ENCODE results near the gene ROBO2.

The ROBO2 gene

DNA sequence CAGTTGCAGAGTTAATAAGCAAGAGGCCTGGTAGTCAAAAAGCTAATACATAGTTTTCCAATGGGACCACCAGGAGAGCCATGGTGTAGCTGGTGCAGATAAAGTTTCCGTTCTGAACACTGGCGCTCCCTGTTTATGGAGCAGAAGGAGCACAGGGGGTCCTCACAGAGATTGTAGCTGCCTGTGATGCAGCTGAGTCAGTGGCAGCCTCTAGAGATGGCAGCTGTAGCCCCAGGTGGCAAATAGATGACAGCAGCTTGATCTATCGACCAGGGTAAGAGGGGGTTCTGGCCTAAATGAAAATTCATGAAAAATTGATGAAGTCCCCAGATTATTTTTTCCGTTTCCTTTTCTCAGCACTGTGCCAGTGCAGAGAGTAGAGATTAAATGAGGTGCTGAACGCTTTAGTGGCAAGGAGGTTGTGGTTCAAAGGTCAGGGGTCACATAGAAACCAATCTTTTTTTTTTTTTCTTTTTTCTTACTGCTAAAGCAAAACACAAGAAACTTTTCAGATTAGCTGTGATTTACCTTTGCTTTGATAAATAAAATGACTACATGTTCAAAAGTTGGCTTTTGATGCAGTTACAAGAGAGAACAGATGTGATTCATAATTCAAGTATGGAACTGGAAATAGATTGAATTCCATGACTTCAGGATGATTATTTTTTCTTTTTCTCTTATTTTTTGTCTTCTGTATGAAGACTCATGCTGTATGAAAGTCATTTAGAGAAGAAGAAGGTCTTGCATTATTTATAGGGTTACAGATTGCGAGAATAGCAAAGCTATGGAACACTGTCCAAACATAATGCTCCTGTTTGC lies 63.3 kb downstream of the ROBO2 start:
- no peak for DNase-seq

DNA sequence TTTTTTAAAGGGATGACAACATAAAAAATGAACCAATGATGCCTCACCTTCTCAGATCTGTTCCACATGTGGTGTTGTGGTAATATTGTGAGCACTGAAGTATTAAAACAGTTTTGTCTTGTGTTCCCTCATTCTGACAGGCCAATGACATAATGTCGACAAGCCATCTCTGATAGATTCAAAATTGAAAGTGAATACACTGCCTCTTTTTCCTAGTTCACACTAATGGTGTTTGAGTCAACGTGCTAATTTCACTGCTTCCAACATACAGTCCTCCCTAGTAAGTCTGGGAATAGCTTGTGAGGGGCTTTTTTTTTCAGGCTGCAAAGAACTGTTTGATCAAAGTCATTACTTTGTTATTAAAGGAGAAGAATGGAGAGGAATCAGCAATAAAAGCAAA lies 82.8 kb downstream of the ROBO2 start:
- DNase-seq: no peak

DNA sequence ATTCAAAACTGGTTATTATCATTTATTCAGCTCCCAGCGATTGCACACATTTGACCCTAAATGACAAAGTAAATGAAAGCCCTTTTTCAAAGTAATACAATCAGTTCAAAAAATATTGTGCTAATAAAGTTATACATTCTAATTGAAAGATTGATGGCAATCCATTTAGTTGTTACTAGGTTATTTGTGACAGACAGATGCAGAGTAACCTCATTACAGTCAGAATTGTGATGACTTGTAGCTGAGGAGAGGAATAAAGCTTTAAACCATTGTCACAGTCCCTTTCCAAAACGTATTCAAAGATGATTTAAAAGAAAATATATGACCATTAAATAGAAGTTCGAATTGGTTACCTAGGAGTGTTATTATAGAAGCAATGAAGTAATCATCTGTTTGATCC lies 86.1 kb downstream of the ROBO2 start:
- no peak for DNase-seq

DNA sequence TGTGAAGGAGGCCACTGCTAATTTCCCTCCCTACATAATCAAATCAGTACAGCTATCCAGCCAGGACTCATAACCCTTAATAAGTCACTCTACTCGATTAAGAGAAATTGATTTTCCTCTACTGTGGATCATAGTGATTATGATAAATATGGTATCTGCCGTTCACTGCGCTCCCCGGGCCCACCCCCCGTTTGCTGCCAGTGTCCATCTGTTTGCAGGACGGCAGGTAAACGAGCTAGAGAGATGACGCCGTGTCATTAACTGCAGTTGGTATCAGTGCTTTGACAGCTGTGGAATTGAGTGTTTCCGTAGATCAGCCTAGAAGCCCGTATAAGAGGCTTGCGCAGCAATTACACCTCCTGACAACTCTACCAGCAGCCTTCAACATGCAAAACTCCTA lies 94.9 kb downstream of the ROBO2 start:
- DNase-seq: no peak

DNA sequence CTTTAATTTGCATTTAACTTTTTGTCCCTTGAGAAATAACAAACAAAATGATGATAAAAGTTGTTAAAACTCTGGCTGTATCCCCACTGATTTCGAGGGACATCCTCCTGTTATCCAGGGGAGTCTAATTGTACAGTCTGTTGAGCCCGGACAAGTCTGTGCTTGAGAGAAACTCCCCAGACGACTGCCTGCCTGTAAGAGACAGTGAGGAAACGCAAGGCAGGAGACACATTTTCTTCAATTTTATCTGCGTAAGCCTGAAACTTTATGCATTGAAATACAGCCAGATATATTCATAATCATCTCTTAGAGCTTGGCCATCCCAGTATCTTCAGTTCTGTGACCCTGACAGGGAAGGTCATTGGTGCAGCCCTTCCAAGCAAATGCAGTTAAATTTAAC lies 97.7 kb downstream of the ROBO2 start:
- no peak for DNase-seq

DNA sequence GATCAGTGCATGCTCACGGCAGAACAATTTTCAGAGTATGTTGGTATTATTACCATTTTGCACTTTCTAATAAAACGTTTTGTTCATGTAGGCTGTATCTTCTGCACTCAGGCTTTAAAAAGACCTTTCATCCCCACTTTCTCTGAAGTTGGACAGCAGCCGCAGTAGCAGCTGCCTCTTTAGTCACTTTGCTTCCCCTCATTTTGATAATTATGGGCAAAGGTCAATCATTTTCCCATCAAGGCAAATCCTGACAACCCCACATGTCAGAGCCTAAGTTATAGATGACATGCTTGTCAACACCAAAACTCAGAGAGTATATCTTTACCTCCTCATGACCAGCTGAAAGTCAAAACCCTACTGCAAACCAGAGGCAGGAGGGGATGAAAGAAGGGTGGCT lies 99.7 kb downstream of the ROBO2 start:
- no peak for DNase-seq

DNA sequence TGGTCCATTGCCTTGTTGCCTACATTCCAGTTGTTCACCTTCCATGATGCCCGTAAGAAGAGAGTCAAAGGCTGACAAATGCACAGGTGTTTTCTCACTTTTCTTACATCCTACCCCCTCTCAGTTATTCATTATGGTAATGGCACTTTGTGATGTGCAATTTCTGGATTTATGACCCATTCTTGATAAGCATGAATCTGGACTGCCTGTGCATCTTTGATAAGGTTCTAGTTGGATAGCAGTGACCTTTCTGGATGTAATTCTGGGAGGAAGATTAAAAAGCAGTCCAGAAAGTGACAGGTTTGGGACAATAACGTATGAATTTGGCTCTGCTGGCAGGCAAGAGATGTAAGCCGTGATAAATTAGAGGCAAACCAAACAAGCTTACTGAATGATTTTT lies 101.5 kb downstream of the ROBO2 start:
- DNase-seq: no peak

DNA sequence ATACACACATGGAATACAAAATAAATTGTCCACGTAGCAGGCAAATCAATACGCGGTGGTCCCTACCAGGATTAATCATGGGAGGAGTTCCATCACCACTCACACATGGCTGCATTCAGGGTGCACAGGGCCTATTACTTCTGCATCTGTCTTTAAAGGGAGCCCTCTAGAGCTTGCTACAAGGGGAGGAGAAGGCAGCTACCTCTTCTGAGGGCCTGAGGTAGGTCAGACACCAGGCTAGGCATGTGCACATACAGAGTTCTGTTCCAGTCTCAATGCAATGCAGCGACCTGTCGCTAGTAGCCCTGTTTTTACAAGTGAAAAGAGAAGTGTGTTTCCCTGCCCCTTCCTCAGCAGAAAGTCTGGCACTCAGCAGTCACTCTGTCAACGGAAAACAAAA lies 102.7 kb downstream of the ROBO2 start:
- no peak for DNase-seq

DNA sequence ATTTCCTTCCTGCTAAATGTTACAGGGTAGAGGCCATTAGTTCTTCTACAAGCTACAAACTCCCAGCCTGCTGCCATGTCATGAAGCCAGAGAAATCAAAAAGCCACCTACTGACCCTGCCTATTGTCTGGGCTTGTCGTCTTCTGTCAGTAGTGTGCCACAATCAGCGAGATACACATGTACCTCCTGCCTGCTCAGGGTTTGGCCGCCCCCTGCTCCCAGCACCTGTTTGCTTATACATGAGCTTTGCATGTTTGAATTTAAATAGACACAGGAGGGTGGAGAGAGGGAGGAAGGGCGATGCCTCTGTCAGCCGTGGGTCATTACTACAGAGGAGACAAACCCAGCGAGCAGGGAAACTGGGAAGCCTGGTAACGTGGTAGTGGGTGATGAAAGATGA lies 106.1 kb downstream of the ROBO2 start:
- DNase-seq: no peak

DNA sequence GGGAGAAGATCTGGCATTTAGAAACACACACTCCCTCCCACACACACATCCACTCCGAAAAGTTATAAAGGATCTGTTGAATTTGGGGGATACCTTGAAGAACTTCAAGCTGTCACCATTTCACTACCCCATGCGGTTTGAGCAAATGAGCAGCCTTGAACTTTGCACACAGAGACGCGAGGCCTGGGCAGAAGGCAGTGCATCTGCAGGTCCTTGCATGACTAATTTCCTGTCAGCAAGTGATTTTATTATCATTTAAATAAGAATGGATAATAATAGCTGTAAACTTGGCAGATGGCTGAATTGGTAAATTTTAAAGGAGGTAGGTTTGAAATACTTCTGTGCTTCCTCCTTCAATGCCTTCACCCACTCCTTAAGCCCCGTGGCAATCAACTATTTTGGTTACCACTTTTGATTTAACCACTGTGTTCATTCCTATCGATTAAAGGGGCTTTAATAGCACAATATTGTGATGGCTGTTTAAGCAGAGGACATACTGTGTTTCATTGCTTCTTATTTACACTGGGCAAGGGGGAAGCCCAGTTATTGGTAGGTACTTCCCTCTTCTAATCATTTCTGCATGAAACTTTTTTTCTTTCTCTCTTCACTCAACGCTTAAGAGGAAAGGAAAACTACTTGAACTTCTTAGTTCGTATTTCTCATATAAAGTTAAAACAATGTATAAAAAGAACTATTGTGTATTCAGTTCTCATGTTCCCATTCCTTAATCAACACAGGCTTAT lies 108.1 kb downstream of the ROBO2 start:
- no peak for DNase-seq

DNA sequence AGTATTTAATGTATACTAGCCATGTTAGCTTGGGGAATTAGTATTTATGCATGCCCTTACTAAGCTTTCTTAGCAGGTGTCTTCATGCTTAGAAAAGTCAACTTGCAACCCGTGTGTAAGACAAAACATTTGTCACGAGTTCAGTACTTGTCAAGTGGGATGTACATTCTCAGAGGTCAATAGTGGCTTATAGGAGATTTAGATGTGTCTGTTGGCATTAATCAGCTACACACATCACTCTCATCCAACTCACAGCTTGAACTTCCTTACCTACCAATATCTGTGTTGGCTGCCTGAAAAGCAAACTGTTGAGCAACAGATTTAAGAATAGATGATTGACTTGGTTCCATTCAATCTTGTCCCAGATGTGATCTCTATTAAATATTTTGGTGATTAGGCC lies 109.5 kb downstream of the ROBO2 start:
- DNase-seq: no peak

DNA sequence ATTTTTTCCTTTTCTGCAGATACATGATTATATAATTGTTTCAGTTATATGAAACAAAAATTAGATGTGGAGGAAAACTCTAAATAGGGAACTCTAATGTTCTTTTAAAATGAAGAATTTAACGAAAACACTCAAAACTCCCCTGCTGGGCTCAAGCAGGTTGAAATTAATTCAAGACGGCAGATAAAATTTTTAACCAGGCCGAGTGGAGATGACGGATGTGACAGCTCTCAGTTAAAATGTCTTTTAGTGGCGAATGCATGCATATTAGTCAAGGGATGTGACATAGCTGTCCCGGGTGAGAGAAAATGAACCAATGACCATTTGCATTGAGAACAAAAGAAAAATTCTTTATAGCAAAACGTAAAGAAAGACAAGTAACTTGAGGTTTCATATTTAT lies 110.1 kb downstream of the ROBO2 start:
- DNase-seq: no peak

DNA sequence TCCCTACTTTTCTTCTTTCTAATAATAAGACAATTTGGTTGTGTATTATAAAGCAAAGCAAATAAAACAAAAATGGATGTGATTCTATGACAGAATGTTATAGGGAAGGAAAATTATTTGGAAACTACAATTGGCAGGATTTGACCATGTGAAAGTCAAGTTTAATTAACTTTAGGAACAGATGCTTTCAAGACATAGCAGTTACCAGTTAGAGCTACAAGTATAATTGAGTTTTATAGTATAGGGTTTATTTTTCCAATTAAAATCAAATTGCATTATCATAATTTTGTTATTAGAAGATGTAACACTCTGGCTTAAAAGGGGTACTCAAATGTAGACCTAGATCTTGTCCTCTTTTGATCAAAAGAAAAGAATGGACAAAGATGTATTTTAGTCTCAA lies 110.9 kb downstream of the ROBO2 start:
- no peak for DNase-seq

DNA sequence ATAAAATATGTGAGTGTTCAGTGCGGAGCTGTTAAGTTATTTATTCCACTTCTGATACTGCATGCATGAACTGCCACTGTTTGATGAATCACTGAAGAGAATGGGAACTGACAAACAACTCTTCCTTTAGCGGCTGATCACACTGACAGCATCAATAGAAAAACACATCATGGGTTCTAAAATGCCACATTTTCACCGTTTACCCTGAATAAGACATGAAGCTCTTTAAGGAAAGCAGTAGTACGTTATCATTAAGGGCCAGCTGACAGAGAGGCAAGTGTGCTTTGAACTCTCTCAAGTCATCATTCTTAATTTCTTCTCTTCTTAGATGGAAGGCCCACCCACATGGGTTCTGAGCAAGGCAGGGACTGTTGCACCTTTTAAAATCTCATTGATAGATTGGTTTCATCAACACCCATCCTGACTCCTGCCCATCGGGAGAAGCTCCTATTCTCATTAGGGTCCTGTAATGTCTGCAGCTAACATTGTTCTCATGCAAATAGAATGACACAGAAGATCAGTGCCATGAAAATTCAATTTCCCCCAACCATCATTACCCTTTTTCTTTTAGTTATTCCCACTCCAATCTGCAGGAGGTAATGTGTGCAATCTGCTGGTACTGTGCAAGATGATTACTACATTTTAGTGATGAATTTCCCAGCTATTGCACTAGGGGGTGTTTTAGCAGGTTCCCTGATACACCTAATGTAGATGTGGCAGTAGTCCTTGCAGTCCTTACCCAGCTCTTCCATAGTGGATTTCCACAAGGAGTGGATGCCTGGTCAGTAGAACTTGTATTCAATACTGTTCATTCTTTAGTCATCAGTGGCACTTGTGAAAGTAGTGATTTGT lies 119.1 kb downstream of the ROBO2 start:
- DNase-seq: no peak

DNA sequence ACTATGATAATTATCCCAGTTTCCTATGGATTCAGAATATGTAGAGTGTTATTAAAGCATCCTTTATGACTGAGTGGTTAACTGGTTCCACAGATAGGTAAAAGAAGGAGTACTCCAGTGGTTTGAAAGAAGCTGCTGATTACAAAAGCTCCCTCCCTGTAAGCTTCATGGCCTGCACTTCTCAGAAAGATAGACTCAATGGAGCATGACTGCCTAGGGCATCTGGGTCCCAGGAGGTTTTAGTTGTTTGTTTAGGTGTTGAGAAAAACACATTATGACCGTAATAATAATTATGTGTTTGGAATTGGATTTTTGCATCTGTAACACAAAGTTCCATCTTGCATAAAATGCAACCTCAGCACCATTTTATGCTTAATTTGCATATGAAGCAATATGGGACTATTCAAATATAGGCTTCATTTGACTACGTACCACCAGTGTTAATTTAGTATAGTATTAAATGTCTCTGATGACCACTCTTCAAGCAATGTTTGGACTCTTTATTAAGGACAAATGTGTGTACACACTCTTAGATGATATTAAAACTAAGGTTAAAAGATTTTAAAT lies 121.1 kb downstream of the ROBO2 start:
- no peak for DNase-seq

DNA sequence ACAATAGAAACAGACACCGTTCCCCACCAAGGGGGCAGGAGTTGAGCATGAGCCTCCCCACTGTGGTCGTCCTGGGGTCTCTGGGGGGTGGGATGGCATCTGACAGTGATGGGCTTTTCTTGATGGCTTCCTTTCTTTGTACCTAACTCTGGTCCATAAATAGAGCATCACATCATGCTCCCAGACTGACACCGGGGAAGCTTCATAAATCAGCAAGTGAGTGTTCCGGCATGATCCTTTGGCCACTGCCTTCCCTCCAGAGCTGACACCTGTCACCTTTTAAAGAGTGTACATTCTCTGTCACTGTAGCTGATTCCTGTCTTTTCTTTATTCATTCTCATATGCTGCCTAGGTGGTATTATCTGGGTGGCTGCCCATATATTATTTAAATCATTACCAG lies 129.9 kb downstream of the ROBO2 start:
- no peak for DNase-seq

DNA sequence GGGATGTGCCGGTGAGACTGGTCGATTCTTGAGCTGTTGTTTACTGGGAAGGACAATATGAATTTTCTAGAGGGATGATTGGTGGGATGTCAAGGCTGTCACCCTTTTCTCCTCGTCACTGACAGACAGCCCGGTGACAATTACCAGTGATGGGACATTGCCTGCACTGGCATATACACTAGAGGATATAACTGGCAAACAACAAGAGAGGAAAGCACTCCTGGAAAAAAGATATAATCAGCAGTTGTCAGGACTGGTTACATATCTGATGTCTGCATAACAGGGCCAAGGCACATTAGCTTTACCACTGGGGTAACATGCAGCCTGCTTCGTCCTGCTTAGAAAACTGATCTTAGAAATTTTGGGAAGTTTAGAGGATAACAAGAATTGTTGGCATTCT lies 131.1 kb downstream of the ROBO2 start:
- no peak for DNase-seq

DNA sequence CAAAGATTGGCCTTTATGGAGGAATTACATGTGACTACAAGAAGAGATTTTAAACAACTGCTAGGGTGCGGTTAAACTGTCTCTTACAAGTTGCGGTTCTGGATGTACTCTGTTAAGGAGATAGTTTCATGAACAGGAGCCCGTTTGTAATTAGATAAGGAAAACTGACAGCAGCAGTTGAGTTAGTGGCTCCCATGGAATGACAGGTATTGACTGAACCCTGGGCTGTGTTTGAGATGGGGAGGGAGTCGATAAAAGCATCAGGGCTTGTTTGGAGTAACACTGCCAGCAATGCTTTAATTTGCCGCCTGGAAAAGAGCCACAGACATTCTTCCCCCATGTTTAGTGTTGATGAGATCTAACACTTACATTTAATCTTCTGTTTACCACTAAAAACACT lies 139.9 kb downstream of the ROBO2 start:
- no peak for DNase-seq

DNA sequence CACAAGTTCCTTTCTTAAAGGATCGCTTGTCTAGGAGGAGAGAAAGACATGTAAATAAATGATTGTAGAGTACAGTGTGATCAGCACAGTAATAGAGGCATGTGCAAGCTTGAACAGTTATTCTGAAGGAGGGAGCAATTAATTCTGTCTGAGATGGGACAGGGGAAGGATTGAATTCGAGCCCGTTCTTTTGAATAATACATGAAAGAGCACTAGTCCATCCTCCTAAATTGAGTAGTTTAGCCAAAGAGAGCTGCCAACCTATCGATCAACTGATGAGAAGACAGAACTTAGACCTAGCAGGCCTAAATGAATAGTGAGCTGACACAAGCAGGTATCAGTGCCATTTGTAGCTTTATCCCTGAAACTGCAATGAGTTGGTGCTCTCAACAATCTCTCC lies 142.4 kb downstream of the ROBO2 start:
- no peak for DNase-seq

DNA sequence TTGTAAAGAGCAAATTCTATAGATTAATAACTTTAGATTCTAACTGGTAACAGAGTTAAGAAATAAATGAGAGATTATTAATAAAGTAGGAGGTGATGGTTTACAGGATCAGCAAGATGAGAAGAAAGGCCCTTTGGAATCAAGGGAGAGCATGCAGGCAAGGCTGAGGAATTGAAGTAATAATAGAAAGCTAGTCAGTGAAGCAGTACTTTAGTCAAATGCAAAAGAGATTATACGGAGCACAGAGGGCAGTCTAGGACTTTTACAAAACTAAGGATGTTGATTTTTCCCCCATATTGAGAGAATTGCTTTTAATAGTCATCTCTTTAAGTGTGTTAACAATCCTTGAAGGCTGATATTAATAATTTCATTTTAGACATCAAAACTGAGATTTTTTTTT lies 146.4 kb downstream of the ROBO2 start:
- DNase-seq: no peak

DNA sequence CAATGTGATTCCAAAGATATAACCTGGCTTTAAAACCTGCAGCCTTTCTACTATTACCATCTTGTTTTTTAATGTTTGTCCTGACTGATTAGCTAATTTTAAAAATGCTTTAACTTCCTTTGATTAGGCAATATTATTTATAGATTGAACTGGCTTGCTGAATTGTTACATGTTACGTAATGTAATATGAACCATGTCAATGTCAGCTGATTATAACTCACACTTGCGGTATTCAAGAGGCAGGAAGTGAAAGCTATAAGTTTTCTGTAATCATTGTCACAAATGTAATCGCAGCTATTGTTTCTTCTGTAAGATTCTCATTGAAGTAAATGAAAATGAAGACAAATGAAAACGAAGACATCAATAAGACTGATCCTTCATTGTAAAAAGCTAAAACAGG lies 146.8 kb downstream of the ROBO2 start:
- DNase-seq: no peak

DNA sequence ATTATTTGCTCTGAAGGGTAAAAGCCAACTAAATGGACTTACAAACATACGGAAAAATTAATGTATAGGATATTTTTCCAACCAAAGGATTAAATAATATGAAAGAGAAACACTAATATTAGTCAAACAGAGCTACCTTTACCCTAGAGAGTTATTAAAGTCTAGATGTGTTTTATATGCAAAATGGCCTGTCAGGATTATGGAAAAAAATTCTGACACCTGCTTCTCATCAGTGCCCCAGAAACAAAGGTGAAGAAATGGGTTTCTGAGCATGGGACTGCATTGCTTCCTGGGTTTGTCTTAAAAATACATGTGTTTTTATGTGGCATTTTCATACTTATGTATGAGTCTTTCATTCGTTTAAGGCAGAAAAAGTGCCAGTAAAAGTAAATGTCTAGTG lies 148.3 kb downstream of the ROBO2 start:
- no peak for DNase-seq

DNA sequence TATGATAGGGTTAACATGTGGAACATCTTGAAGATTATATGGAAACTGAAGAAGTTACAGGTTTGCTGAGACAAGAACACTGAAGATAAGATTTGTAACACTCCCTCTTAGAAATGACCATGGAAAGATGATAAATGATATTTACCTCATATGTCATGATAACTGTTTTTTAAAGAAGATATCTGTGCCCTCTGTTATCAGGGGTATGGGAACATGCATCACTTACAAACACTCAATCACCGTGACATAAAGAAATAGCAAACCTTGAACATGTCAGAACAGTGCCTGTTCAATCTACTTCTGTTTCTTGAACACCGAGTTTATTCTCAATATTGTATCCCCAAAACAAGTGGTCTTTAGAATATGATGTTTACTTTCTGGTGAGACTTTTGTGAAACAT lies 149.4 kb downstream of the ROBO2 start:
- no peak for DNase-seq
